ENCODE measurements around the gene MIB1.
A peak's percentile ranks its signal among the peaks of the same experiment; 100 is the strongest.

The MIB1 gene

DNA sequence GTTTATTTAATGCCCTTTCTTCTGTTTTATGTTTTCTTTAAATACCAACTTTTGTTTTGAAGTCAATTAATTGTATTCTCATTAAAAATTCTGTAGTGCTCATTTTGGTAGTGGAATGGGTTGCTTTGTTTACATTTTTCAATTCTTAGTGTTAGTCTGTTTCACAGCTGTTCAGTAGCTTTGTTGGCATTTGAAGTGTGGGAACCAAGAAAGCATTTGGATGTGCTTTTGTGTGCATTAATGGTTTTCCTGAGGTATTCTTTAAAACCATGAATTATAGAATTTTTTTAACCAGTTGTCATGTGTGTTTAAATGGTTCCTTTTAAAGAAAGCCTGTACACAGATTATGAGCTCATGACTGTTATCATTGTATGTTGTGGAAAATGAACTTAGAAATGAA, 19.7 kb downstream of the MIB1 start (continued):
- TF ChIP-seq, protein P1, sequence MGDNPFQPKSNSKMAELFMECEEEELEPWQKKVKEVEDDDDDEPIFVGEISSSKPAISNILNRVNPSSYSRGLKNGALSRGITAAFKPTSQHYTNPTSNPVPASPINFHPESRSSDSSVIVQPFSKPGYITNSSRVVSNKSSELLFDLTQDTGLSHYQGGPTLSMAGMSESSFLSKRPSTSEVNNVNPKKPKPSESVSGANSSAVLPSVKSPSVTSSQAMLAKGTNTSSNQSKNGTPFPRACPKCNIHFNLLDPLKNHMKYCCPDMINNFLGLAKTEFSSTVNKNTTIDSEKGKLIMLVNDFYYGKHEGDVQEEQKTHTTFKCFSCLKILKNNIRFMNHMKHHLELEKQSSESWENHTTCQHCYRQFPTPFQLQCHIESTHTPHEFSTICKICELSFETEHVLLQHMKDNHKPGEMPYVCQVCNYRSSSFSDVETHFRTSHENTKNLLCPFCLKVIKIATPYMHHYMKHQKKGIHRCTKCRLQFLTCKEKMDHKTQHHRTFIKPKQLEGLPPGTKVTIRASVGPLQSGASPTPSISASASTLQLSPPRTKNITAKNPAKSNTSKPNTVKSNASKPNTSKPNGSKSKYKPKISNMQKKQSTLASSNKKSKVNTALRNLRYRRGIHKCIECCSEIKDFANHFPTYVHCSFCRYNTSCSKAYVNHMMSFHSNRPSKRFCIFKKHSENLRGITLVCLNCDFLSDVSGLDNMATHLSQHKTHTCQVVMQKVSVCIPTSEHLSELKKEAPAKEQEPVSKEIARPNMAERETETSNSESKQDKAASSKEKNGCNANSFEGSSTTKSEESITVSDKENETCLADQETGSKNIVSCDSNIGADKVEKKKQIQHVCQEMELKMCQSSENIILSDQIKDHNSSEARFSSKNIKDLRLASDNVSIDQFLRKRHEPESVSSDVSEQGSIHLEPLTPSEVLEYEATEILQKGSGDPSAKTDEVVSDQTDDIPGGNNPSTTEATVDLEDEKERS (tag by site-specific recombination; IDR thresholded peaks at IDR 0.05): no peak
- TF ChIP-seq ZFP69B (tag by site-specific recombination; IDR thresholded peaks at IDR 0.05): no peak

DNA sequence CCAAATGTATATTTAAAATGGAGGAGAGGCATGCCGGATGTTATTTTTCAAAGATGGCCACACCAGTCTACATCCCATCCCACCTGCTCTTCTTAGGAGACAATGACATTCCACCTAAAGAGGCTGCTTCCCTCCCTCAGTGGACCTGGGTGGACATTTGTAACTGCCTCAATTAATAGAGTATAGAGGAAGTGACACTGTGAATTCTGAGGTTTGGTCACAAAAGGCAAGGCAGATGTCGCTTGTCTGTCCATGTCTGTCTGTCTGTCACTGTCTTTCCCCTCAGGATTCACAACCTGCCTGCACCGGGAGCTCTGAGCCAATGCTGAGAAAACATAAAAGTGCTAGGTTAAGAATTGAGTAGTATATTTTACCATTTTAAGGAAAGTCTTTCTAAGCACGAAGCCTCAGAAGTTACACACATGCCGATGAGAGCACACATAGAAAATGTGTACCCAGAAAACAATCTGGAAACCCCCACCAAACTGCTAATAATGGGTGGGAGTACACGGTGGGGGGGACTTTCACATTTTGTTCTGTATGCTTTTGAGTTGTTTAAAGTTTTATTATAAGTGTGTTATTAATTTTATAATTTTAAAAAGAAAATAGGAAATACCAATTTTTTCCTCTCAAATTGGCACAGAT, 21.0 kb downstream of the MIB1 start:
- Histone ChIP-seq H3K9me3 (ENCODE audit: control insufficient read depth, insufficient read depth, low read depth, low read length) (no peaks in the 10 kb centered on the region), H3K36me3 (ENCODE audit: control insufficient read depth in 2 of 2, insufficient read depth in 1 of 2, low read length in 2 of 2) (peaks cover 0 to 11% of the 10 kb centered on the region in 2 experiments; a peak in 2 of 3 replicates), H3K4me3 (ENCODE audit: low read depth, low read length) (no peak overlapping the region), H3K4me1 (ENCODE audit: control insufficient read depth, insufficient read depth, low read length) (peaks cover 31% of the 10 kb centered on the region), H3K27ac (ENCODE audit: extremely low read depth, low read depth, low read length) (no peak overlapping the region)
- TF ChIP-seq ZNF221 (tag by site-specific recombination; IDR thresholded peaks at IDR 0.05; ENCODE audit: borderline replicate concordance) (no peak), ZBTB1 (tag by site-specific recombination; IDR thresholded peaks at IDR 0.05) (no peak)
- POLR2A ChIA-PET: no interaction called here
- CTCF ChIA-PET: interaction anchor here (0.6 kb wide), 1 partner anchor 59 kb away, joined by 3 read pairs; no protein-coding TSS in a partner anchor

DNA sequence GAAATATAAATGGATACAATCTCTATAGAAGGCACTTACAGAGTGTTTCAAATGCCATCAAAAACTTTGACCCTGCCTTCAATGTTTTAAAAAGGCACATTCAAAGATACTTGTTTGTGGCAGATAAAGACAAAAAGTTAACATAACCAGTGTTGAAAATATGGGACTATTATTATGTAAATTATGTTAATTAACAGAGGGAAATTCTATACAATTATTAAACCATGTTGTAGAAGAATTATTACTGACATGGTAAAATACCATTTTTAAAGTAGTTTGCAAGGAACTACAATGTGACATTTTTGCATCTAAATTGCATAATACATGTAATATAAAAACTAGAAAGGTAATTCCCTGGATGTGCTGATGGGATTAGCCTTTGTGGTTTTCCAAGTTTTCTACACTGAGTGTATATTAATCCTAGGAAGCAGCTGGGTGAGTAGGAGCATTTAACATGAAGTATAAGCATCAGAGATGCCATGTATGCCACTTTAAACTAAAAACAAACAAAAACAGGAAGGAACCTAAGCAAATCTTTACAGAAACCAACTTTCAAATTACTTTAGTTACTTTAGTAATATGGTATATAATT, 21.7 kb downstream of the MIB1 start:
- ChIA-PET CTCF (interaction anchor here (0.6 kb wide), 1 partner anchor 58 kb away, joined by 3 read pairs; no protein-coding TSS in a partner anchor), POLR2A (no interaction called here)
- TF ChIP-seq ZNF660 (tag by site-specific recombination; IDR thresholded peaks at IDR 0.05) (0 out of 2 replicates have a peak, but pooled peaks have one; percentile 29), ZNF394 (tag by site-specific recombination; IDR thresholded peaks at IDR 0.05; ENCODE audit: borderline replicate concordance) (no peak), ZNF426 (tag by site-specific recombination; IDR thresholded peaks at IDR 0.05) (no peak), ZNF155 (tag by site-specific recombination; IDR thresholded peaks at IDR 0.05) (no peak)
- TF ChIP-seq, protein P2, sequence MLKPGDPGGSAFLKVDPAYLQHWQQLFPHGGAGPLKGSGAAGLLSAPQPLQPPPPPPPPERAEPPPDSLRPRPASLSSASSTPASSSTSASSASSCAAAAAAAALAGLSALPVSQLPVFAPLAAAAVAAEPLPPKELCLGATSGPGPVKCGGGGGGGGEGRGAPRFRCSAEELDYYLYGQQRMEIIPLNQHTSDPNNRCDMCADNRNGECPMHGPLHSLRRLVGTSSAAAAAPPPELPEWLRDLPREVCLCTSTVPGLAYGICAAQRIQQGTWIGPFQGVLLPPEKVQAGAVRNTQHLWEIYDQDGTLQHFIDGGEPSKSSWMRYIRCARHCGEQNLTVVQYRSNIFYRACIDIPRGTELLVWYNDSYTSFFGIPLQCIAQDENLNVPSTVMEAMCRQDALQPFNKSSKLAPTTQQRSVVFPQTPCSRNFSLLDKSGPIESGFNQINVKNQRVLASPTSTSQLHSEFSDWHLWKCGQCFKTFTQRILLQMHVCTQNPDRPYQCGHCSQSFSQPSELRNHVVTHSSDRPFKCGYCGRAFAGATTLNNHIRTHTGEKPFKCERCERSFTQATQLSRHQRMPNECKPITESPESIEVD (tag by site-specific recombination; IDR thresholded peaks at IDR 0.05): peak; percentile 78
- Histone ChIP-seq H3K9me3 (ENCODE audit: control insufficient read depth, insufficient read depth, low read depth, low read length) (no peaks in the 10 kb centered on the region), H3K4me3 (ENCODE audit: low read depth, low read length) (no peak overlapping the region), H3K4me1 (ENCODE audit: control insufficient read depth, insufficient read depth, low read length) (peaks cover 31% of the 10 kb centered on the region), H3K36me3 (ENCODE audit: control insufficient read depth in 2 of 2, insufficient read depth in 1 of 2, low read length in 2 of 2) (peaks cover 5 to 17% of the 10 kb centered on the region in 2 experiments; a peak in 2 of 3 replicates), H3K27ac (ENCODE audit: extremely low read depth, low read depth, low read length) (no peak overlapping the region)

DNA sequence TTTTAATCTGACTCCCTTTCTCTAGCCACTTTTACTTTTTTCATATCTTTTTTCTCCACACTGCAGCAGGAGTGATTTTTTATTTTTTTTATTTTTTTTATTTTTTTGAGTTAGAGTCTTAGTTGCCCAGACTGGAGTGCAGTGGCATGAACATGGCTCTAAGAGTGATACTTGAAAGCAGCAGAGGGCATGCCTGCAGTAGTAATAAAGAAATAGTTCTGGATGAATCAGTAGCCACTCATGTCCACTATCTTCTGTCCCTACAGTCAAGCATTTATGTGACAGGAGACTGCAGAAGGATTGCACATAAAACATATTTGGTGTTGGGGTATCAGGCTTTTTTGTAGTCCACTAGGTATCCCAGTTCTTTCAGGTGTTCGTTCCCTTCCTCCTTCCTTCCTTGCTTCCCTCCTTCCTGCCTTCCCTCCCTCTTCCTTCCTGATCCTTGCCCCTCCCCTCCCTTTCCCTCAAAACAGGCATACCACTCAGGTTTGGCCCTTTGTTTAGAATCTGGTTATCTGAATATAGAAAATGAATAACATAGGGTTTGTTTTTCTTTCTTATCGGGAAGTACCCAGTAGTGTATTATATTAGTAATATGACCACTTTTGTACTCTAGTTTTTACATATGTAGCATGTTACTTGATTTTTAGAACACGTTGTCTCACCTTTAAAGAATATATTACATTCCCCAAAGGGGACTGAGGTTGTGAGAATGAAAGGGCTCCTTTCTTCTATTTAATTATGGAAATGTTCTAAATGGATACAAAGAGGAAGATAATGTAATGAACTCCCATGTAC, 23.5 kb downstream of the MIB1 start:
- no peak overlapping the region for H3K27ac ChIP-seq (ENCODE audit: extremely low read depth, low read depth, low read length)
- CTCF ChIA-PET: no interaction called here
- no peak overlapping the region for H3K4me3 ChIP-seq (ENCODE audit: low read depth, low read length)
- peaks cover 31% of the 10 kb centered on the region for H3K4me1 ChIP-seq (ENCODE audit: control insufficient read depth, insufficient read depth, low read length)
- POLR2A ChIA-PET: no interaction called here
- H3K36me3 ChIP-seq (ENCODE audit: control insufficient read depth in 2 of 2, insufficient read depth in 1 of 2, low read length in 2 of 2): peaks cover 12 to 31% of the 10 kb centered on the region in 2 experiments; a peak in 2 of 3 replicates
- no peaks in the 10 kb centered on the region for H3K9me3 ChIP-seq (ENCODE audit: control insufficient read depth, insufficient read depth, low read depth, low read length)
- peak; percentile 57 for TF ChIP-seq ZNF335 (tag by site-specific recombination; conservative IDR thresholded peaks at IDR 0.05)
- TF ChIP-seq PRDM1 (tag by site-specific recombination; IDR thresholded peaks at IDR 0.05): peak; percentile 73; the same call in 1 of the 2 replicates
- peak; percentile 59 for TF ChIP-seq ZNF366 (tag by site-specific recombination; conservative IDR thresholded peaks at IDR 0.05)
- TF ChIP-seq, protein P3, sequence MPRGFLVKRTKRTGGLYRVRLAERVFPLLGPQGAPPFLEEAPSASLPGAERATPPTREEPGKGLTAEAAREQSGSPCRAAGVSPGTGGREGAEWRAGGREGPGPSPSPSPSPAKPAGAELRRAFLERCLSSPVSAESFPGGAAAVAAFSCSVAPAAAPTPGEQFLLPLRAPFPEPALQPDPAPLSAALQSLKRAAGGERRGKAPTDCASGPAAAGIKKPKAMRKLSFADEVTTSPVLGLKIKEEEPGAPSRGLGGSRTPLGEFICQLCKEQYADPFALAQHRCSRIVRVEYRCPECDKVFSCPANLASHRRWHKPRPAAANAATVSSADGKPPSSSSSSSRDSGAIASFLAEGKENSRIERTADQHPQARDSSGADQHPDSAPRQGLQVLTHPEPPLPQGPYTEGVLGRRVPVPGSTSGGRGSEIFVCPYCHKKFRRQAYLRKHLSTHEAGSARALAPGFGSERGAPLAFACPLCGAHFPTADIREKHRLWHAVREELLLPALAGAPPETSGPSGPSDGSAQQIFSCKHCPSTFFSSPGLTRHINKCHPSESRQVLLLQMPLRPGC (tag by site-specific recombination; IDR thresholded peaks at IDR 0.05): no peak
- TF ChIP-seq, protein P4, sequence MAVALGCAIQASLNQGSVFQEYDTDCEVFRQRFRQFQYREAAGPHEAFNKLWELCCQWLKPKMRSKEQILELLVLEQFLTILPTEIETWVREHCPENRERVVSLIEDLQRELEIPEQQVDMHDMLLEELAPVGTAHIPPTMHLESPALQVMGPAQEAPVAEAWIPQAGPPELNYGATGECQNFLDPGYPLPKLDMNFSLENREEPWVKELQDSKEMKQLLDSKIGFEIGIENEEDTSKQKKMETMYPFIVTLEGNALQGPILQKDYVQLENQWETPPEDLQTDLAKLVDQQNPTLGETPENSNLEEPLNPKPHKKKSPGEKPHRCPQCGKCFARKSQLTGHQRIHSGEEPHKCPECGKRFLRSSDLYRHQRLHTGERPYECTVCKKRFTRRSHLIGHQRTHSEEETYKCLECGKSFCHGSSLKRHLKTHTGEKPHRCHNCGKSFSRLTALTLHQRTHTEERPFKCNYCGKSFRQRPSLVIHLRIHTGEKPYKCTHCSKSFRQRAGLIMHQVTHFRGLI (tag by site-specific recombination; IDR thresholded peaks at IDR 0.05): no peak
- TF ChIP-seq ZNF791 (tag by site-specific recombination; IDR thresholded peaks at IDR 0.05): no peak

All from HEK293 (cell line).